GM19025 (cell line): ENCODE results near the gene BPIFB6.

ENCODE experiments used
- ATAC-seq: cut with Tn5 transposase; IDR thresholded peaks from one replicate; pipeline ENCODE4 v1.9.1; 2021; ENCODE audit warnings: mild to moderate bottlenecking, low read depth, moderate library complexity; ENCODE audit not compliant: unreplicated experiment

BPIFB6 gene

DNA sequence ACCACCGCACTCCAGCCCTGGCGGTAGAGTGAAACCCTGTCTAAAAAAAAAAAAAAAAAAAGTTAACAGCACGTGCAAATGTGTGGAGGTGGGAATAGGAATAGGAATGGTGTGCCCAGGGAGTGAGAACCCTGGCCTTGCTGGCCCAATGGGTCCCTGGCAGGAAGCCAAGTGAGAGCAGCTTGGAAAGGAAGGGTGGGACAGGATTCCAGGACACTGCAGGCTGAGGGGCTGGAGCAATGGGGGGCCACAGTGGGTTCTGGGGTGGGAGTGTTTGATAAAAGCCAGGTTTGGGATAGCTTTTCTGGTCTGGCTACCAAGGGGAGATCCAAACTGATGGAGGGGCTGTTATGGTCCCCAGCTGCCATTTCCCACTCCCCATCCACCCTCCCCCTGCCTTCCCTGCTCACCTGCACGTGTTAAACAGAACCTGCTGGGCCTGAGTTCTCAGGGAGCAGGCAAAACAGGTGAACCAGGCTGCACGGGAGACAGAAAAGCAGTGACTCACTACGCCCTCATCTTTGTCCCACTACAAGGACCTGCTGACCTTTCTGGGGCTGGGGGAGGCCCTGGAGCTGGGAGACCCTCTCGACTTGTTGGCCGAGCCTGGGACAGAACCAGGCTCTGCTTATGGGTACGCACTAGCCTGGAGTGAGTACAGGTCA, 30.5 kb upstream of the BPIFB6 start:
- no peak for ATAC-seq

DNA sequence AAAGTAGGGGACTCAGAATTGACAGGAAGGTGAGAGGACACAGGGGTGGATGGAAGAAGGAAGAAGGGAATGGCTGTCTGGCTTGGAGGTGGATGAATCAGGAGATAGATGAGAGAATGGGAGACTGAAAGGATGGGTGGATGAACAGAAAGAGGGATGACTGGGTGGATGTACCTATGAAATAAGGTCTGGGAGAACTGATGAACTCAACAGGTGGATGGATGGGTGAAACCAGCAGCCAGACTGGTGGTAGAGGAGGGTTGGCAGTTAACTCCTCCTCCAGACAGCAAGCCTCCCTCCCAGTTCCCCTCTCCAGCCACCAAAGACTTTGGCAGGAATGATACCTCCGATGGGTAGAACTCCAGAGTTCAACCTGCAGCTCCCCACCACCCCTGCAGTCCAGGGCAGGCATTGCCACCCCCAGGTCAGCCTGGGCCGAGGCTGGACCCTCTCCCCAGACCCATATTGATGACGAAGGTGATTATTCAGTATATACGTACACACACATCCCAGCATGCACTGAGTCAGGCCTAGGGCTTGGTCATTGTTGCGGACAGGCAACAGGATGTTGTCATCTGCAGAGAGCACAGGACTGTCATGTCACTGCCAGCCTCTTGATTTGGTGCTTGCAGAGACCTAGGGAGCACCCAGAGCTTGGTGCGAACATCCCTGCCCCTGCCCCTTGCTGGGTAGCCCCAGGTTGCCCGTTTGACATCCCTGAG, 29.2 kb upstream of the BPIFB6 start:
- ATAC-seq: no peak

DNA sequence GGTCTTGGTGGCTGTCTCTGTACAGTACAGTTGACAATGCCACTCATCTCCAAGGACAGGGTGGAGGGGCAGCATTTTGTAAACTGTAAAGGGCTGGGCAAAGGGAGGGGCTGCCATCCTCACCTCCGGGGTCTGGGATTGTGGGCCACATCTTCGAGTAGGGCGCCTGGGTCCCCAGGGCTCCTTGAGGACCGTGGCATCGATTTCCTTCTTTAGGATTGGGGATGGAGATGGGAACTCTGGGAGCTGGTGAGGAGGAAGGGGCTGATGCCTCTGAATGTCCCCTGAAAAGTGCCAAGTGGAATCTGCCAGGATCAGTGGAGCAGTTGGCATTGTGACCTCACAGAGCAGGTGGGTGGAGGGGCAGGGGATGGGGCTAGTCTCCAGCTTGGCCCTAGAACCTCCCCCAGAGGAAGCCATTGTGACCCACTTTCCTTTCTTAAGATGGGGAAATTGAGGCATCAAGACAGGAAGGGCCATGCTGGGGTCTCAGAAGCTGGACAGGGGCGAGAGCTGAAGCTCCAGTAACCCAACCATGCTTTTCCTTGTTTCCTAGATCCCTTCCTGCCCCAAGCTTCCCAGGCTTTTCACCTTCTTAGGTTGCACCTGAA, 27.2 kb upstream of the BPIFB6 start, which contains the start of gene SUN5:
Gene SUN5, minus strand, starts transcription at position 293 of the 611 bp plus-strand sequence. Its CDS starts 93 bp downstream, at position 200.
- no peak for ATAC-seq

- no peak for ATAC-seq
Measured at GRCh38 chr20:33005132-33005566, 26.3 kb upstream of the BPIFB6 start.

DNA sequence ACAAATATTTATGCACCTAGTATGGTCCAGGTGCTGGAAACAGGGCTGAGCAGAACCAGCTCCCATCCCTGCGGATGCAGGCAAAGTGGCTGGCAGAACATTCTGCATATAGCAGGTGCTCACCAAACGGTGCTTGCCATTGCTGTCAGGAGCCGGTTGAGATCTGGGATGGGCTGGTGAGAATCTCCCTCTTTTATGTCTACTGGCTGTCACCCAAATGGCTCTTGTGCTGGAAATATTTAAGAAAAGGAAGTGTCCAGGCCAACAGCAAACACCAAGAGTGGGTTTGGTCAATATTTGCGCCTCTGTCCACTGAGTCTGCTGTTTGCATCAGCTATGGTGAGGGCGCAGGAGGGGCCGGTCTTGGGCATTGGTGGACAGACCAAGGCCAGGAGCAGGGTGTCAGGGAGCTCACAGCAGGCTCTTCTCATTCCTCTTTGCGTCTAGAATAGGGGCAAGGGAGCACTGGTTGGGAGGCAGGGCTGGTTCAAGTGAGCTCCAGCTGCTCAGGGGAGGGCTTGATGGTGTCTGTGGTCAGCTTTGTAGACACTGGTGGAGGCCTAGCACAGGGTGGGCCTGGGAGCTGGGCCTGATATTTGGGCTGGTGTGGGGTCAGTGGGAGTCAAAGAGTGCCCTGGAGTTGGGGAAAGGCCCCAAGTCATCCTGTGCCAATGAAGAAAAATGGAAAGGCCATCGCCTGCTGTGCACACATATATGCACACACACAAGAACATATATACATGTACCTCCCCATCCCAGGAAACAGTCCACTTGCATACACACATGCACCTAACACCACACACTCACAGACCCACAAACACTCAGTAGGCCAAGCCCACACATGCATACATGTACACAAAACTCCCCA, 25.3 kb upstream of the BPIFB6 start:
- ATAC-seq: no peak

DNA sequence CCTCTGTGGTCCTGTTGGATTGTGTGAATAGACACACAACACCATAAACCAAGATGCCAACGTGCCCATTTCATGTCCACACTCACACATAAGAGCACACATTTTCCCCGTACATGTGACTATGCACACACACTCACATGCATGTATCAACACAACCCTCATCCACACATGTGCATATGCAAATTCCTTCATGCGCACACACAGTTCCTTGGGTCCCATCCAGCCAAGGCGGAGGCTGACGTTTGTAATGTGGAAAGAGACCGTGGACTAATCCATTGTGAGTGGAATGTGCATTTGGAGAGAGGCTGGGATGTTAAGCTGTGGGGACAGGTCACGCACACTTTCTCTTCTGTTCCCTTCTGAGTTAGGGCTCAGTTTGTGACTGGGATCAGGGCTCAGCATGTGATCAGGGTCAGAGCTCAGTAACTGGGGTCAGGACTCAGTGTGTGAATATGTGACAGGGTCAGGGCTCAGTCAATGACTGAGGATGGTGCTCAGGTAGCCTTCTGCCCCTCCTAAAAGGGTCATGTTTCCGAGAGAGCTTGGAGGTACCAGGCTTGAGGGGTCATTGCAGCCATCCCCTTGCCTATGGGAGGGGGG, 24.6 kb upstream of the BPIFB6 start:
- no peak for ATAC-seq

GRCh38 chr20:33007376-33008335, 23.8 kb upstream of the BPIFB6 start, which contains the start of gene BPIFB2:
Gene BPIFB2 (plus strand): TSS chr20:33007704. CDS start chr20:33008575, 871 bp downstream.
- ATAC-seq: no peak

- no peak for ATAC-seq
Measured at GRCh38 chr20:33008336-33009213, 22.9 kb upstream of the BPIFB6 start.

- no peak for ATAC-seq
Measured at GRCh38 chr20:33009214-33010132, 22.0 kb upstream of the BPIFB6 start.

DNA sequence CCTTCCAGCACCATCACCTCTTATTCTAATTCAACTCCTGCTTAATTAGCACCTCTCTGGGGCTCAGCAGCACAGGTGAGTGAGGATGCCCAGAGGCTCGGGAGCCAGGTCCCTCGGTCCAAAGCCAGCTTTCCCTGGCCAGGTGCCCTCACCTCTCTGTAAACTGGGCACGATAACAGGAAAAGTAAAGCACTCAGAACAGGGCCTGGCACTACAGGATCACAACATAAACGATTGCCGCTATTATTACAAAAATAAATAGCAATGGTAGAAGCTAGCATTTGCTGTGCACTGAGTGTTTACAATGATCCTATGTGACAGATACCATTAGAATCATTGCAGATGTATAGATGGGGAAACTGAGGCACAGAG, 21.3 kb upstream of the BPIFB6 start:
- ATAC-seq: no peak

DNA sequence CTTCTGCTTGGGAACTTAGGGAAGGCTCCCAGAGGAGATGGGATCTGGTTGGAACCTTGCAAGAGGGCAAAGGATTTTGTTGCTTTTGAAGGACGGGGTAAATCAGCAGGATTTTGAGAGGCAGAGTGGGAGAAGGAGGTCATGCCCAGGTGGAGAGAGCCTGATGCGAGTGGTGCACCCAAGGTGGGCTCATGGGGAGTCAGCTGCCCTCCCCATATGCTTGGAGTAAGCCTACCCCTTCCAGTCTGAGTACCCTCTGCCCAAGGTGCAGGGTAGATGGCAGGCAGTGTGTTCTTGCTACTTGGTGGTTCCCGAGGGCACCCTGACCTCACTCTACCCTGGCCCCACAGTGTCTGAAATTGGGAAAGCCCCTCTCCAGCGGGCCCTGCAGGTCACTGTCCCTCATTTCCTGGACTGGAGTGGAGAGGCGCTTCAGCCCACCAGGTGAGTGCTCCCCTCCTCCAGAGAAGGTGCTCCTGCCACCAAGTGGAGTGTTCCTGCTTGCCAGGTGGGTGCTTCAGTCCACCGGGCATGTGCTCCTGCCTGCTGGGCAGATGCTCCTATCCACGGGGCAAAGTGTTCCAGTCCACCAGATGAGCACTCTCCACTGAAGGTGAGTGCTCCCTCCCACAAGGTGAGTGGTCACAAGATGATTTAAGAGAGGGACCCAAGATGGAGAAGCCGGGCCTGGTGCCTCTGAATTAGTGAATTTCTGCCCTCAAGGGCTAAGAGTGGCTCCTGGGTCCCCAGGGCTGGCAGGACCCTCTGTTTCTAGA, 20.6 kb upstream of the BPIFB6 start:
- ATAC-seq: no peak

- ATAC-seq: no peak
Measured at GRCh38 chr20:33012327-33013189, 18.9 kb upstream of the BPIFB6 start.

DNA sequence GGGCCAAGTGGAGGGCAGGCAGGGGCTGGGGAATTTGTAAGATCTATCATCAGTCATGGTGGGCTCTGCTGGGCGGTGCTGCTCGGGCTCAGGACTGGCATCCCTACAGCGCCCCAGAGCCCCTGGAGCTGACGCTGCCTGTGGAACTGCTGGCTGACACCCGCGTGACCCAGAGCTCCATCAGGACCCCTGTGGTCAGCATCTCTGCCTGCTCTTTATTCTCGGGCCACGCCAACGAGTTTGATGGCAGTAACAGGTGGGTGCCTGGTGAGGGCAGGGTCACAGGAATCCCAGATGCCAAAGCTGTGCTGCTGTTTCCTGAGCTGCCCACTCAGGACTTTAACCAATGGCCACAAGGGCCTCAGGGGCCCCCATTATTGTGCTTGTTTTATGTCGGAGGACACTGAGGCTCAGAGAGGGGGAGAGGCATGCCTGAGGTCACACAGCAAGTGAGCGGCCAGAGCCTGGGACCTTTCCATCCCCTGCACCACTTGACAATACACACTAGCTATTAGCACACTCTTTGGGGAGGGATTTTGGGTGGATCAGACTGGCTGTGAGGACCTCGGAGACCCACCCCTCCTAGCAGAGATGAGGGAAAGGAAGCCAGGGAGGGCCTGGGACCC, 17.6 kb upstream of the BPIFB6 start:
- no peak for ATAC-seq

DNA sequence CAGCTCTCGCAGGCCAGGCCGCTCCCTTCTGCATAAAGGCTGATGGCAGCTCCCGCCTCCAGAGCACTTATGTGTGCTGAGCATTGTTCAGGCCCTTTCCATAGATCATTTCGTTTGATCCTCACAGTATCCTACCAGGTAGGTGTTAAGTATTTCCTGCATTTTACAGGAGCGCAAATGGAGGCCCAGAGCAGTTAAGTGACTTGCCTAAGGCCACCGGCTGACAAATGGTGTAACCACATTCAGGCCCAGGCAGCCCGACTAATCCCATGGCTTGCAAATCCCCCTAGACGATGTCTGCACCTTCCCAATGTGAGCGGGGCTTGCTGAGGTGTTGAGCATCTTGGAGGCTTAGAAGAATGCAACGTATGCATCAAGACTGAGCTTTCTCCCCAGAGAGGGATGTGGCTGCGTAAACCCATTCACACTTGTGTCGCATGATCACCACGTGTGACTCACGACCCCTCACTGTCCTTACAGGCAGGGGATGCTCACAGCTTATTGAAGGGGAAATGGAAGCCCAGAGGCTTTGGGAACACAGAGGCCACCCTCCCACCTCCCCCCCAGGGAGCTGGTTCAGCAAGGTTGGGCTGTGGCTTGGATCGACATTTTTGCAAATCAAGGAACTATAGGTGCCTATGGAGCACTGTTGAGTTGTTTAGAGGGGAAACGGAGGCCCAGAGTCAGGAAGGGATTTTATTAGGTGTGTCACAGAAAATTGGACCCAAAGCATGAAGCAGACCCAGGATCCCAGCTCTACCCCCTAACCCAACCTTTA, 16.9 kb upstream of the BPIFB6 start:
- ATAC-seq: no peak
